Panc1 (cell line): ENCODE data around the gene PSMD3. TPM values are rescaled to one million over a fixed set of nuclear protein-coding genes. Genes with fewer than 3 reads are reported as not detected.

ENCODE experiments used
- ATAC-seq: fragments of 200-7000 bp; cut with Tn5 transposase; 2 replicates; pipeline ENCODE4 v1.9.1; 2020; ENCODE audit warnings: mild to moderate bottlenecking, moderate library complexity
- BruUV-seq: library from RNA; stranded (reverse); fragments of 400-500 nt; replicated peaks from 2 replicates; lab custom pipeline; 2021; lab: Mats Ljungman, UMichigan
- CTCF ChIA-PET: fragments of 300-600 bp; sonication (Branson Sonifier 250); formaldehyde crosslinking; loops from one replicate; lab custom pipeline; 2022; ENCODE audit warnings: antibody characterized with exemption; lab: Charles Lee
- POLR2A ChIA-PET: fragments of 300-600 bp; sonication (Branson Sonifier 250); formaldehyde crosslinking; loops from one replicate; lab custom pipeline; 2022; ENCODE audit warnings: antibody characterized with exemption; lab: Charles Lee
- DNase-seq: peaks from one replicate; pipeline ENCODE4 v3.0.0-alpha.2; 2010; ENCODE audit warnings: low read depth, low spot score
- H3K27ac ChIP-seq: 2 replicates; pipeline ENCODE4 v1.5.1; 2011; ENCODE audit warnings: mild to moderate bottlenecking, low read length, inconsistent platforms
- H3K27me3 ChIP-seq: fragments of 200-500 bp; sonication (Bioruptor generic); 2 replicates; pipeline ENCODE4 v1.6.0; 2014; ENCODE audit warnings: low read length, inconsistent platforms; ENCODE audit not compliant: control insufficient read depth, insufficient read depth
- H3K36me3 ChIP-seq: fragments of 200-500 bp; sonication (Bioruptor generic); 2 replicates; pipeline ENCODE4 v1.5.1; 2014; ENCODE audit warnings: inconsistent platforms, mild to moderate bottlenecking, low read length, moderate library complexity; ENCODE audit not compliant: control insufficient read depth, insufficient read depth
- H3K4me1 ChIP-seq: 2 replicates; pipeline ENCODE4 v1.5.1; 2011; ENCODE audit warnings: inconsistent platforms, mild to moderate bottlenecking, low read length, moderate library complexity; ENCODE audit not compliant: control insufficient read depth, insufficient read depth
- H3K4me3 ChIP-seq, 2 experiments: 2 replicates each; pipeline ENCODE4 v1.5.1; 2011 to 2012; ENCODE audit warnings: low read depth in 2 of 2, low read length in 2 of 2, mild to moderate bottlenecking in 2 of 2, inconsistent platforms in 1 of 2, moderate library complexity in 1 of 2
- H3K9me3 ChIP-seq: fragments of 200-500 bp; sonication (Bioruptor generic); 2 replicates; pipeline ENCODE4 v1.5.1; 2014; ENCODE audit warnings: low read depth, mild to moderate bottlenecking, inconsistent platforms, low read length, moderate library complexity; ENCODE audit not compliant: control insufficient read depth, insufficient read depth
- POLR2AphosphoS5 ChIP-seq: IDR thresholded peaks from 2 replicates; pipeline ENCODE4 v1.6.1; 2012; ENCODE audit warnings: mild to moderate bottlenecking, low read depth, low read length, moderate library complexity
- REST ChIP-seq, 2 experiments: IDR thresholded peaks; 2 replicates each; pipeline ENCODE4 v1.6.1; 2011 to 2012; ENCODE audit warnings: low read depth in 2 of 2, control low read depth in 1 of 2, low read length in 1 of 2, mild to moderate bottlenecking in 1 of 2, moderate library complexity in 1 of 2; ENCODE audit not compliant: insufficient read depth in 1 of 2
- SIN3A ChIP-seq: IDR thresholded peaks from 2 replicates; pipeline ENCODE4 v1.6.1; 2012; ENCODE audit warnings: low read depth, mild to moderate bottlenecking, low read length, moderate library complexity, borderline replicate concordance; ENCODE audit not compliant: insufficient read depth
- TCF7L2 ChIP-seq: IDR thresholded peaks from 2 replicates; pipeline ENCODE4 v1.6.1; 2011; ENCODE audit warnings: mild to moderate bottlenecking, low read depth, low read length, inconsistent platforms
- in situ Hi-C: cut with HindIII; loops from 2 replicates; pipeline ENCODE4 v1.10.0; 2016; ENCODE audit warnings: low sequenced_read_pairs, low pct_unique_long_range_greater_than_20kb
- intact Hi-C: fragments of 100-400 bp; cut with micrococcal nuclease; formaldehyde crosslinking; loops from one replicate; pipeline ENCODE4 v1.10.0; 2022; ENCODE audit not compliant: unreplicated experiment
- total RNA-seq: library from RNA; stranded (reverse); gene quantifications from one replicate; pipeline ENCODE4 v1.2.1, GENCODE V29; 2021; ENCODE audit not compliant: unreplicated experiment
- TF ChIP-seq, protein P1 (sequence below): fragments of 450-650 bp; IDR thresholded peaks from 2 replicates; pipeline ENCODE4 v1.5.1; 2017; ENCODE audit warnings: mild to moderate bottlenecking

PSMD3 gene
- total RNA-seq, 1 experiment from 2014 or later, result 175 TPM

DNA sequence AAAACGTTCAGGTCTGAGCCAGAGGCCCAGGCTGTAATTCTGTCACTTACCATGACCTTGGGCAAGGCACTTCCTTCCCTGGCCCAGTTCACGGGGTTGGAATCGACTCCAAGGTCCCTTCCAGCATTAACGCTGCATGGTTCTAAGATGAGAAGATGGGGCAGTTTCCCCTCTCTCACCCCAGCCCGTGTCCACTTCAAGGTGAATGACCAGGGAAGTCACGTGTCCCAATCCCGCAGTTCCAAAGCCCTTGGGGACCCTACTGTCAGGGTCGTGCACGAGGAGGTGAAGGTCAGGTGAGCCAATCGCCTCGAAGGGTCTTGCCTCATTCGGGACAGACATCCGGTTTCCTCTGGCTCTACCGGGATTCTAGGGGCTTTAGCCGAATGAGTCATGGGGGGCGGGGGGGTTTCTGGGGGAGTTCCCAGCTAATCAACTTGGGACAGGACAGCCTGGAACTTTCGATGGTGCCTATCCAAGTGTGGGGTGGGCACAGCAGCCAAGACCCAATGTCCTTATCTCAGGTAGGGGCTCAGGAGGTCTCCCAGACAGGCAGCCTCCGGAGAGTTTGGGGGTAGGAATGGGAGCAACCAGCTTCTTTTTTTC, 33.9 kb downstream of the PSMD3 start:
- CTCF ChIA-PET, result interaction anchor here (0.9 to 2.9 kb wide), 3 partner anchors 14 to 72 kb away, joined by 3 to 13 read pairs (median 5); no protein-coding TSS in a partner anchor
- Histone ChIP-seq H3K4me1 (no peaks in the 10 kb centered on the region), H3K27ac (no peak overlapping the region), H3K4me3 (no peak overlapping the region), H3K36me3 (no peaks in the 10 kb centered on the region), H3K9me3 (no peaks in the 10 kb centered on the region), H3K27me3 (no peaks in the 10 kb centered on the region)
- no TSS peak for BruUV-seq
- DNase-seq (no peak), ATAC-seq (no peak)
- TF ChIP-seq SIN3A, result no peak
- TF ChIP-seq, protein P1, sequence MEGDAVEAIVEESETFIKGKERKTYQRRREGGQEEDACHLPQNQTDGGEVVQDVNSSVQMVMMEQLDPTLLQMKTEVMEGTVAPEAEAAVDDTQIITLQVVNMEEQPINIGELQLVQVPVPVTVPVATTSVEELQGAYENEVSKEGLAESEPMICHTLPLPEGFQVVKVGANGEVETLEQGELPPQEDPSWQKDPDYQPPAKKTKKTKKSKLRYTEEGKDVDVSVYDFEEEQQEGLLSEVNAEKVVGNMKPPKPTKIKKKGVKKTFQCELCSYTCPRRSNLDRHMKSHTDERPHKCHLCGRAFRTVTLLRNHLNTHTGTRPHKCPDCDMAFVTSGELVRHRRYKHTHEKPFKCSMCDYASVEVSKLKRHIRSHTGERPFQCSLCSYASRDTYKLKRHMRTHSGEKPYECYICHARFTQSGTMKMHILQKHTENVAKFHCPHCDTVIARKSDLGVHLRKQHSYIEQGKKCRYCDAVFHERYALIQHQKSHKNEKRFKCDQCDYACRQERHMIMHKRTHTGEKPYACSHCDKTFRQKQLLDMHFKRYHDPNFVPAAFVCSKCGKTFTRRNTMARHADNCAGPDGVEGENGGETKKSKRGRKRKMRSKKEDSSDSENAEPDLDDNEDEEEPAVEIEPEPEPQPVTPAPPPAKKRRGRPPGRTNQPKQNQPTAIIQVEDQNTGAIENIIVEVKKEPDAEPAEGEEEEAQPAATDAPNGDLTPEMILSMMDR, result no peak
- TF ChIP-seq REST (IDR thresholded peaks at IDR 0.05; ENCODE audit: insufficient read depth in 1 of 2, low read depth in 2 of 2, low read length in 1 of 2), result no peak
- TF ChIP-seq TCF7L2, result no peak
- TF ChIP-seq POLR2AphosphoS5, result no peak
- in situ Hi-C loops (no loop called here), intact Hi-C loops (loop anchor here (10.0 kb wide), 1 partner anchor 100 kb away; no protein-coding TSS in a partner anchor)
- POLR2A ChIA-PET, result no interaction called here

- ChIA-PET POLR2A (interaction anchor here (0.5 to 0.6 kb wide), 3 partner anchors 83 to 201 kb away, joined by 3 to 8 read pairs (median 4); no protein-coding TSS in a partner anchor), CTCF (interaction anchor here (0.6 to 2.9 kb wide), 6 partner anchors 13 to 120 kb away, joined by 3 to 13 read pairs (median 4); no protein-coding TSS in a partner anchor)
- Histone ChIP-seq H3K9me3 (no peaks in the 10 kb centered on the region), H3K27me3 (no peaks in the 10 kb centered on the region), H3K4me3 (no peak within 1 kb of the TSS), H3K27ac (no peak within 1 kb of the TSS), H3K4me1 (no peaks in the 10 kb centered on the region), H3K36me3 (no peaks in the 10 kb centered on the region)
- ATAC-seq (no peak), DNase-seq (no peak)
- in situ Hi-C loops (no loop called here), intact Hi-C loops (loop anchor here (10.0 kb wide), 1 partner anchor 100 kb away; no protein-coding TSS in a partner anchor)
- TF ChIP-seq, protein P1, result no peak
- TF ChIP-seq SIN3A (no peak), REST (IDR thresholded peaks at IDR 0.05; ENCODE audit: insufficient read depth in 1 of 2, low read depth in 2 of 2, low read length in 1 of 2) (no peak), POLR2AphosphoS5 (no peak), TCF7L2 (no peak)
- BruUV-seq, result no TSS peak
These were observed 34.7 kb downstream of the PSMD3 start, which contains the start of gene CSF3 for GRCh38 chr17:40015005-40015997. Gene CSF3 (plus strand): TSS chr17:40015440. CDS start chr17:40015475, 35 bp downstream.
